Measurements from ENCODE around the gene CLIC3. TPM values are rescaled to one million over a fixed set of nuclear protein-coding genes. Genes with fewer than 3 reads are reported as not detected.

The CLIC3 gene
- total RNA-seq, 3 donors from 2014 or later (not counting 1 experiment from before 2014, with no cell fraction given) = 144 to 286 (median 161) TPM

GRCh38 chr9:137031904-137032640, 35.7 kb upstream of the CLIC3 start, which contains the start of gene FUT7:
TSS of gene FUT7 (minus strand) at chr9:137032088. CDS start at chr9:137031991, 97 bp downstream.
- Histone ChIP-seq H3K4me3 (ENCODE audit: low read length) (peak within 1 kb of the TSS; percentile 68), H3K9me3 (ENCODE audit: control insufficient read depth, insufficient read depth, low read length) (no peaks in the 10 kb centered on the region), H3K36me3 (ENCODE audit: control insufficient read depth, insufficient read depth, low read length) (no peaks in the 10 kb centered on the region), H3K27me3 (ENCODE audit: control insufficient read depth, insufficient read depth, low read length) (no peaks in the 10 kb centered on the region), H3K4me1 (ENCODE audit: control insufficient read depth, insufficient read depth, low read length) (peaks cover 79% of the 10 kb centered on the region), H3K27ac (ENCODE audit: low read length) (peak within 1 kb of the TSS; percentile 73)
- Mint-ChIP-seq H3K4me3 (peak within 1 kb of the TSS; percentile 85), H3K9me3 (no peaks in the 10 kb centered on the region), H3K36me3 (no peaks in the 10 kb centered on the region), H3K4me1 (peaks cover 39 to 67% of the 10 kb centered on the region in 2 donors), H3K27ac (peak within 1 kb of the TSS; percentile 88 to 91), H3K27me3 (ENCODE audit: low read depth in 2 of 2) (no peaks in the 10 kb centered on the region)
- intact Hi-C loops (cut with micrococcal nuclease) = no loop called here
- ATAC-seq (no peak), DNase-seq (peak in 1 of 2 donors; percentile 63)
- TF ChIP-seq, protein P1, sequence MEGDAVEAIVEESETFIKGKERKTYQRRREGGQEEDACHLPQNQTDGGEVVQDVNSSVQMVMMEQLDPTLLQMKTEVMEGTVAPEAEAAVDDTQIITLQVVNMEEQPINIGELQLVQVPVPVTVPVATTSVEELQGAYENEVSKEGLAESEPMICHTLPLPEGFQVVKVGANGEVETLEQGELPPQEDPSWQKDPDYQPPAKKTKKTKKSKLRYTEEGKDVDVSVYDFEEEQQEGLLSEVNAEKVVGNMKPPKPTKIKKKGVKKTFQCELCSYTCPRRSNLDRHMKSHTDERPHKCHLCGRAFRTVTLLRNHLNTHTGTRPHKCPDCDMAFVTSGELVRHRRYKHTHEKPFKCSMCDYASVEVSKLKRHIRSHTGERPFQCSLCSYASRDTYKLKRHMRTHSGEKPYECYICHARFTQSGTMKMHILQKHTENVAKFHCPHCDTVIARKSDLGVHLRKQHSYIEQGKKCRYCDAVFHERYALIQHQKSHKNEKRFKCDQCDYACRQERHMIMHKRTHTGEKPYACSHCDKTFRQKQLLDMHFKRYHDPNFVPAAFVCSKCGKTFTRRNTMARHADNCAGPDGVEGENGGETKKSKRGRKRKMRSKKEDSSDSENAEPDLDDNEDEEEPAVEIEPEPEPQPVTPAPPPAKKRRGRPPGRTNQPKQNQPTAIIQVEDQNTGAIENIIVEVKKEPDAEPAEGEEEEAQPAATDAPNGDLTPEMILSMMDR (IDR thresholded peaks at IDR 0.05) = no peak
- WGBS (ENCODE audit: insufficient coverage) = 17% methylated on average over 16 of the region's 16 CpGs

GRCh38 chr9:137030538-137031527, 34.5 kb upstream of the CLIC3 start:
- H3K4me1 Mint-ChIP-seq = peaks cover 44 to 79% of the 10 kb centered on the region in 2 donors
- TF ChIP-seq, protein P1 (IDR thresholded peaks at IDR 0.05) = no peak

DNA sequence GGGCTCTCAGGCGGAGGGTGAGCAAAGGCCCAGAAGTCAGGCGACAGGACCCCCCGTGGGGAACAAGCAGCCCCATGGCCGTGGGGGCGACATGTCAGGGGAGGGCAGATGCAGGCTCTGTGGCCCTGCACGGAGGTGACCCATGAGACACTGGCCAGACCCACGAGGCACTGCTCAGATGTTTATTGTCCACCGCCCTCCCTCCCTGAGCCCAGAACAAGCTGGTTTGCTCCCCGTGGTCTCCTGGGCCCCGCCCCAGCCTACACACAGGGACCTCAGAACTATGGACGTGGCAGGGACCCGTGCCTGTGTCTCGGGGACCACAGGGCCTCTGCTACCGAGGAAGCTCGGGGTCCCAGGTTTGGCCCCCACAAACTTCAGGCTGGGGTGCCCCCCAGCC, 33.6 kb upstream of the CLIC3 start:
- H3K27me3 ChIP-seq (ENCODE audit: control insufficient read depth, insufficient read depth, low read length) = no peaks in the 10 kb centered on the region
- peak overlapping the region; percentile 88 to 91 for H3K27ac Mint-ChIP-seq
- intact Hi-C loops (cut with micrococcal nuclease) = no loop called here
- H3K4me1 Mint-ChIP-seq = peaks cover 39 to 75% of the 10 kb centered on the region in 2 donors
- WGBS (ENCODE audit: insufficient coverage) = 15% methylated on average over 15 of the region's 15 CpGs
- no peaks in the 10 kb centered on the region for H3K9me3 Mint-ChIP-seq
- H3K27me3 Mint-ChIP-seq (ENCODE audit: low read depth in 2 of 2) = no peaks in the 10 kb centered on the region
- H3K4me3 ChIP-seq (ENCODE audit: low read length) = peak overlapping the region; percentile 68
- H3K27ac ChIP-seq (ENCODE audit: low read length) = peak overlapping the region; percentile 73
- TF ChIP-seq, protein P1 (IDR thresholded peaks at IDR 0.05) = no peak
- DNase-seq (peak in 1 of 2 donors; percentile 44), ATAC-seq (no peak)
- no peaks in the 10 kb centered on the region for H3K36me3 Mint-ChIP-seq
- peaks cover 92% of the 10 kb centered on the region for H3K4me1 ChIP-seq (ENCODE audit: control insufficient read depth, insufficient read depth, low read length)
- H3K4me3 Mint-ChIP-seq = peak overlapping the region; percentile 91
- no peaks in the 10 kb centered on the region for H3K36me3 ChIP-seq (ENCODE audit: control insufficient read depth, insufficient read depth, low read length)
- no peaks in the 10 kb centered on the region for H3K9me3 ChIP-seq (ENCODE audit: control insufficient read depth, insufficient read depth, low read length)

More at GRCh38 chr9:137030538-137031527, 34.5 kb upstream of the CLIC3 start:
- 46% methylated on average over 63 of the region's 65 CpGs for WGBS (ENCODE audit: insufficient coverage)
- Mint-ChIP-seq H3K27me3 (ENCODE audit: low read depth in 2 of 2) (no peaks in the 10 kb centered on the region), H3K36me3 (no peaks in the 10 kb centered on the region), H3K27ac (peak overlapping the region; percentile 88 to 91), H3K4me3 (peak overlapping the region; percentile 85), H3K9me3 (no peaks in the 10 kb centered on the region)
- Histone ChIP-seq H3K4me1 (ENCODE audit: control insufficient read depth, insufficient read depth, low read length) (peaks cover 92% of the 10 kb centered on the region), H3K4me3 (ENCODE audit: low read length) (peak overlapping the region; percentile 68), H3K9me3 (ENCODE audit: control insufficient read depth, insufficient read depth, low read length) (no peaks in the 10 kb centered on the region), H3K27me3 (ENCODE audit: control insufficient read depth, insufficient read depth, low read length) (no peaks in the 10 kb centered on the region), H3K27ac (ENCODE audit: low read length) (peak overlapping the region; percentile 73), H3K36me3 (ENCODE audit: control insufficient read depth, insufficient read depth, low read length) (no peaks in the 10 kb centered on the region)
- peak; percentile 4 to 23 (median 23) for ATAC-seq
- intact Hi-C loops (cut with micrococcal nuclease) = no loop called here
- peak; percentile 56 to 67 for DNase-seq
